BJ (cell line): ENCODE results near the gene STOM. TPM values are rescaled to one million over a fixed set of nuclear protein-coding genes. Genes with fewer than 3 reads are reported as not detected.

Source experiments
- CTCF ChIA-PET: fragments of 350-600 bp; formaldehyde crosslinking; extraction: SDS; loops from one replicate; lab custom pipeline; 2021; ENCODE audit warnings: antibody characterized with exemption, inconsistent platforms; lab: Yijun Ruan, JAX
- POLR2A ChIA-PET: fragments of 300-600 bp; sonication (Branson Sonifier 250); formaldehyde crosslinking; extraction: SDS; loops from one replicate; lab custom pipeline; 2021; ENCODE audit warnings: antibody characterized with exemption; lab: Charles Lee
- DNase-seq: peaks from one replicate; pipeline ENCODE4 v3.0.0-alpha.2; 2011; ENCODE audit warnings: low read depth
- H3K27me3 ChIP-seq: 2 replicates; pipeline ENCODE4 v1.6.0; 2011; ENCODE audit warnings: low read length; ENCODE audit not compliant: control insufficient read depth, insufficient read depth
- H3K36me3 ChIP-seq: 2 replicates; pipeline ENCODE4 v1.5.1; 2011; ENCODE audit warnings: low read length; ENCODE audit not compliant: control insufficient read depth, insufficient read depth
- H3K4me3 ChIP-seq: 2 replicates; pipeline ENCODE4 v1.5.1; 2011; ENCODE audit warnings: low read depth, mild to moderate bottlenecking, control low read depth, low read length
- CTCF ChIP-seq: IDR thresholded peaks from 2 replicates; pipeline ENCODE4 v1.5.1; 2011; ENCODE audit warnings: low read depth, mild to moderate bottlenecking, control low read depth, inconsistent platforms, low read length, moderate library complexity; ENCODE audit not compliant: insufficient read depth
- polyA plus RNA-seq: library from polyadenylated mRNA; depleted of rRNA; stranded (reverse); fragments of >200 nt; gene quantifications from 2 replicates; pipeline ENCODE4 v1.2.3, GENCODE V29; 2011

The STOM gene
- polyA plus RNA-seq, 1 experiment, result 223 TPM

- TF ChIP-seq CTCF, result no peak
- POLR2A ChIA-PET, result no interaction called here
- H3K4me3 ChIP-seq, result no peak overlapping the region
- no peaks in the 10 kb centered on the region for H3K36me3 ChIP-seq
- no peaks in the 10 kb centered on the region for H3K27me3 ChIP-seq
- DNase-seq, result no peak
- CTCF ChIA-PET, result interaction anchor here (2.9 kb wide), 1 partner anchor 61 kb away, joined by 13 read pairs; no protein-coding TSS in a partner anchor
These were observed 10.8 kb upstream of the STOM start for GRCh38 chr9:121380846-121381245.

- peak; percentile 28 for TF ChIP-seq CTCF
- no peaks in the 10 kb centered on the region for H3K27me3 ChIP-seq
- ChIA-PET POLR2A (interaction anchor here (1.0 kb wide), 1 partner anchor 108 kb away, joined by 4 read pairs; the partner anchor contains the start of gene GSN), CTCF (interaction anchor here (0.6 to 8.2 kb wide), 12 partner anchors 10 to 163 kb away, joined by 3 to 67 read pairs (median 4); no protein-coding TSS in a partner anchor)
- no peak for DNase-seq
- no peak overlapping the region for H3K4me3 ChIP-seq
- no peaks in the 10 kb centered on the region for H3K36me3 ChIP-seq
These were observed 6.3 kb upstream of the STOM start for GRCh38 chr9:121376214-121376830.

- H3K27me3 ChIP-seq, result no peaks in the 10 kb centered on the region
- no peak for DNase-seq
- ChIA-PET POLR2A (no interaction called here), CTCF (interaction anchor here (1.0 to 8.2 kb wide), 8 partner anchors 11 to 160 kb away, joined by 3 to 67 read pairs (median 6); no protein-coding TSS in a partner anchor)
- H3K4me3 ChIP-seq, result no peak overlapping the region
- no peaks in the 10 kb centered on the region for H3K36me3 ChIP-seq
- no peak for TF ChIP-seq CTCF
These were observed 3.1 kb upstream of the STOM start for GRCh38 chr9:121373011-121373729.

GRCh38 chr9:121372239-121373010 lies 2.4 kb upstream of the STOM start:
- POLR2A ChIA-PET, result no interaction called here
- Histone ChIP-seq H3K36me3 (no peaks in the 10 kb centered on the region), H3K4me3 (no peak overlapping the region), H3K27me3 (no peaks in the 10 kb centered on the region)
- CTCF ChIA-PET, result interaction anchor here (0.5 to 8.2 kb wide), 9 partner anchors 10 to 251 kb away, joined by 3 to 67 read pairs (median 5); no protein-coding TSS in a partner anchor
- no peak for TF ChIP-seq CTCF
- no peak for DNase-seq
